Endothelial cell of umbilical vein (primary cell): ENCODE results near the gene NKD2.

Experiments
- EZH2 ChIP-seq: IDR thresholded peaks from 2 replicates; pipeline ENCODE4 v1.6.1; 2012; ENCODE audit warnings: borderline replicate concordance, low read depth, mild to moderate bottlenecking, moderate library complexity, low read length, inconsistent platforms; ENCODE audit not compliant: severe bottlenecking
- FOS ChIP-seq: IDR thresholded peaks from 2 replicates; pipeline ENCODE4 v1.6.1; 2011; ENCODE audit warnings: mild to moderate bottlenecking, low read length, moderate library complexity, borderline replicate concordance; ENCODE audit not compliant: insufficient read depth
- GATA2 ChIP-seq: IDR thresholded peaks from 2 replicates; pipeline ENCODE4 v1.7.0; 2011; ENCODE audit warnings: low read depth, mild to moderate bottlenecking, moderate library complexity, mixed read lengths, low read length; ENCODE audit not compliant: insufficient read length, insufficient read depth
- JUN ChIP-seq: IDR thresholded peaks from 2 replicates; pipeline ENCODE4 v1.6.1; 2011; ENCODE audit warnings: borderline replicate concordance, low read depth; ENCODE audit not compliant: insufficient read length, insufficient read depth
- POLR2A ChIP-seq: IDR thresholded peaks from 2 replicates; pipeline ENCODE4 v1.6.1; 2012; ENCODE audit warnings: low read depth, mild to moderate bottlenecking, control low read depth, low read length
- POLR2AphosphoS5 ChIP-seq: IDR thresholded peaks from 2 replicates; pipeline ENCODE4 v1.6.1; 2012; ENCODE audit warnings: low read depth, mild to moderate bottlenecking, control low read depth, low read length, moderate library complexity; ENCODE audit not compliant: insufficient read depth
- TF ChIP-seq, protein P1 (sequence below), 2 donors: IDR thresholded peaks; 1 replicate in 1 of 2; 2 replicates in 1 of 2; pipeline ENCODE4 v1.5.1; 2011; ENCODE audit warnings: low read length in 2 of 2, mild to moderate bottlenecking in 2 of 2, moderate library complexity in 2 of 2, control low read depth in 1 of 2, inconsistent platforms in 1 of 2, low read depth in 1 of 2; ENCODE audit not compliant: insufficient read depth in 1 of 2; ENCODE audit errors: extremely low read depth in 1 of 2
- TF ChIP-seq, protein P2 (sequence below): IDR thresholded peaks from 2 replicates; pipeline ENCODE4 v1.6.1; 2011; ENCODE audit not compliant: insufficient read depth, insufficient read length

GRCh38 chr5:982377-983237 is 26.0 kb upstream of the NKD2 start:
- TF ChIP-seq FOS (no peak), EZH2 (no peak), POLR2AphosphoS5 (no peak), JUN (no peak), POLR2A (no peak), GATA2 (no peak)
- TF ChIP-seq, protein P1, sequence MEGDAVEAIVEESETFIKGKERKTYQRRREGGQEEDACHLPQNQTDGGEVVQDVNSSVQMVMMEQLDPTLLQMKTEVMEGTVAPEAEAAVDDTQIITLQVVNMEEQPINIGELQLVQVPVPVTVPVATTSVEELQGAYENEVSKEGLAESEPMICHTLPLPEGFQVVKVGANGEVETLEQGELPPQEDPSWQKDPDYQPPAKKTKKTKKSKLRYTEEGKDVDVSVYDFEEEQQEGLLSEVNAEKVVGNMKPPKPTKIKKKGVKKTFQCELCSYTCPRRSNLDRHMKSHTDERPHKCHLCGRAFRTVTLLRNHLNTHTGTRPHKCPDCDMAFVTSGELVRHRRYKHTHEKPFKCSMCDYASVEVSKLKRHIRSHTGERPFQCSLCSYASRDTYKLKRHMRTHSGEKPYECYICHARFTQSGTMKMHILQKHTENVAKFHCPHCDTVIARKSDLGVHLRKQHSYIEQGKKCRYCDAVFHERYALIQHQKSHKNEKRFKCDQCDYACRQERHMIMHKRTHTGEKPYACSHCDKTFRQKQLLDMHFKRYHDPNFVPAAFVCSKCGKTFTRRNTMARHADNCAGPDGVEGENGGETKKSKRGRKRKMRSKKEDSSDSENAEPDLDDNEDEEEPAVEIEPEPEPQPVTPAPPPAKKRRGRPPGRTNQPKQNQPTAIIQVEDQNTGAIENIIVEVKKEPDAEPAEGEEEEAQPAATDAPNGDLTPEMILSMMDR (IDR thresholded peaks at IDR 0.05; ENCODE audit: extremely low read depth in 1 of 2, insufficient read depth in 1 of 2, low read depth in 1 of 2, low read length in 2 of 2): peak in 1 of 2 donors; percentile 28
- TF ChIP-seq, protein P2, sequence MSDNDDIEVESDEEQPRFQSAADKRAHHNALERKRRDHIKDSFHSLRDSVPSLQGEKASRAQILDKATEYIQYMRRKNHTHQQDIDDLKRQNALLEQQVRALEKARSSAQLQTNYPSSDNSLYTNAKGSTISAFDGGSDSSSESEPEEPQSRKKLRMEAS: no peak
